NCI-H146 (cell line): Measurements from ENCODE around the gene WDR90.

Source experiments
- DNase-seq: peaks from one replicate; lab custom pipeline; 2025; lab: John Stamatoyannopoulos, UW

The WDR90 gene

GRCh38 chr16:648781-649589, at the start of gene WDR90:
Gene WDR90 (plus strand): TSS chr16:649365. CDS start chr16:649417, 52 bp downstream.
- DNase-seq: peak; percentile 94

- no peak for DNase-seq
Observed at GRCh38 chr16:600781-601180, 48.4 kb upstream of the WDR90 start.

GRCh38 chr16:603933-604332, 45.2 kb upstream of the WDR90 start:
- no peak for DNase-seq

GRCh38 chr16:606656-607307, 42.4 kb upstream of the WDR90 start:
- DNase-seq: no peak

GRCh38 chr16:608019-608418, 41.1 kb upstream of the WDR90 start:
- peak; percentile 88 for DNase-seq

GRCh38 chr16:609316-609715, 39.8 kb upstream of the WDR90 start:
- no peak for DNase-seq

- DNase-seq: no peak
Observed at GRCh38 chr16:609984-610383, 39.2 kb upstream of the WDR90 start.

GRCh38 chr16:610513-611381, 38.4 kb upstream of the WDR90 start:
- no peak for DNase-seq

- DNase-seq: no peak
Observed at GRCh38 chr16:615122-615521, 34.0 kb upstream of the WDR90 start.

GRCh38 chr16:616733-617586, 32.2 kb upstream of the WDR90 start:
- no peak for DNase-seq

GRCh38 chr16:617855-618254, 31.3 kb upstream of the WDR90 start:
- DNase-seq: no peak

GRCh38 chr16:619476-620100, 29.6 kb upstream of the WDR90 start:
- no peak for DNase-seq

GRCh38 chr16:620700-621525, 28.3 kb upstream of the WDR90 start:
- DNase-seq: no peak

- no peak for DNase-seq
Observed at GRCh38 chr16:621526-622105, 27.5 kb upstream of the WDR90 start.

- DNase-seq: no peak
Observed at GRCh38 chr16:622920-623280, 26.3 kb upstream of the WDR90 start.

GRCh38 chr16:624526-625070, 24.6 kb upstream of the WDR90 start:
- DNase-seq: no peak

GRCh38 chr16:625117-625976, 23.8 kb upstream of the WDR90 start:
- DNase-seq: no peak

GRCh38 chr16:625977-626765, 23.0 kb upstream of the WDR90 start:
- DNase-seq: no peak
